Measurements from ENCODE around the gene ZBTB21. TPM values are rescaled to one million over a fixed set of nuclear protein-coding genes. Genes with fewer than 3 reads are reported as not detected.
A peak's percentile ranks its signal among the peaks of the same experiment; 100 is the strongest.

ZBTB21 gene
- total RNA-seq, 4 donors from 2014 or later = 5.2 to 19.5 (median 9.7) TPM

- Histone ChIP-seq H3K4me3 (no peak overlapping the region), H3K9me3 (no peaks in the 10 kb centered on the region), H3K27me3 (no peaks in the 10 kb centered on the region), H3K36me3 (no peaks in the 10 kb centered on the region), H3K27ac (no peak overlapping the region), H3K4me1 (peaks cover 0 to 17% (median 4%) of the 10 kb centered on the region in 4 donors)
- 75 to 83% methylated on average over 2 to 9 of the region's 9 CpGs for WGBS, 2 donors (ENCODE audit: low coverage in 1 of 2)
- intact Hi-C loops (cut with DNase I; ENCODE audit: low total_unique reads) = no loop called here
- DNase-seq = no peak
- in situ Hi-C loops (cut with MboI; ENCODE audit: low pct_ligation_motif_present in 1 of 4, low pct_unique_long_range_greater_than_20kb in 1 of 4, low sequenced_read_pairs in 3 of 4) = no loop called here
- TF ChIP-seq EP300 (IDR thresholded peaks at IDR 0.05; ENCODE audit: low read depth) (no peak), POLR2AphosphoS5 (IDR thresholded peaks at IDR 0.05) (no peak), POLR2A (IDR thresholded peaks at IDR 0.05) (no peak)
- TF ChIP-seq, protein P1, sequence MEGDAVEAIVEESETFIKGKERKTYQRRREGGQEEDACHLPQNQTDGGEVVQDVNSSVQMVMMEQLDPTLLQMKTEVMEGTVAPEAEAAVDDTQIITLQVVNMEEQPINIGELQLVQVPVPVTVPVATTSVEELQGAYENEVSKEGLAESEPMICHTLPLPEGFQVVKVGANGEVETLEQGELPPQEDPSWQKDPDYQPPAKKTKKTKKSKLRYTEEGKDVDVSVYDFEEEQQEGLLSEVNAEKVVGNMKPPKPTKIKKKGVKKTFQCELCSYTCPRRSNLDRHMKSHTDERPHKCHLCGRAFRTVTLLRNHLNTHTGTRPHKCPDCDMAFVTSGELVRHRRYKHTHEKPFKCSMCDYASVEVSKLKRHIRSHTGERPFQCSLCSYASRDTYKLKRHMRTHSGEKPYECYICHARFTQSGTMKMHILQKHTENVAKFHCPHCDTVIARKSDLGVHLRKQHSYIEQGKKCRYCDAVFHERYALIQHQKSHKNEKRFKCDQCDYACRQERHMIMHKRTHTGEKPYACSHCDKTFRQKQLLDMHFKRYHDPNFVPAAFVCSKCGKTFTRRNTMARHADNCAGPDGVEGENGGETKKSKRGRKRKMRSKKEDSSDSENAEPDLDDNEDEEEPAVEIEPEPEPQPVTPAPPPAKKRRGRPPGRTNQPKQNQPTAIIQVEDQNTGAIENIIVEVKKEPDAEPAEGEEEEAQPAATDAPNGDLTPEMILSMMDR (IDR thresholded peaks at IDR 0.05) = no peak
Observed at GRCh38 chr21:42051788-42052187, 41.6 kb upstream of the ZBTB21 start.

DNA sequence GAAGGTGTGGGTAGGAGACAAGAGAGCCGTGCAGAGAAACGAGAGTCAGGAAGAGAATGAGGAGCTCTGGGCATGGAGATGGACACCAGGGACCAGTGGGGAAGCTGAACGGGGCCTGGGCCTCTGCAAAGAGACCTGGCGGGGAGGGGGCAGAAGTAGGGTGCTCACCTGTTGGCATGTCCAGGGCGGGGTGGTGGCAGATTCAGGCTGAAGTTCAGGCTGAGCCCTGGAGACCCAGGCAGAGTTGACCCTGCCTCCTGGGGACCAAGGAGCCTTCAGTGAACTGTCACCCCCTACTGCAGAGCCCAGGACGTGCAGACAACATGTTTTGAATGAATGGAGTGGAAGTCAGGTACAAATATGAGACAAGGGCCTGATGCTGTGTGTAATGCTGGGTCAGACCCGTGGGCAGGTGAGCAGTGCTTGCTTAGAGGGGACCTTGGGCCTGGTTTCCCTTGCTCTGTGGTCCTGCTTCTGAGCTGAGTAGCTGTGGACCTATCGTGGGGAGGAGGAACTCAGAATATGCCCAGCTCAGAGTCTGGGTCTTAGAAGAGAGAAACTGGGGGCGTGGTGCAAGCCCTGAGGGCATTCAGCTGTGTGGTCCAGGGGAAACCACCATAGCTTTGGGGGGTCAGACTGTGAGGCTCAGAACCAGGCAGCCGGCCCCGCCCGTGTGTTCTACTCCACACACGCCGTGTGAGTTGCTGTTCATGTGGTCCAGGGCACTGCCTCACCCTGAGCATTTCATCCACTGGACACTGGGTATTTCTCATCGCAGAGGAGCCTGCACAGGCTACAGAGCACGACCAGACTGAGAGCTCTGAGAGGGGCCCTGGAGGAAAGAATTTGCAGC, 39.6 kb upstream of the ZBTB21 start:
- H3K27ac ChIP-seq = no peak overlapping the region
- no peaks in the 10 kb centered on the region for H3K9me3 ChIP-seq
- no peak for DNase-seq
- H3K4me3 ChIP-seq = no peak overlapping the region
- 80 to 89% methylated on average over 2 to 16 of the region's 16 CpGs for whole genome bisulfite sequencing, 2 donors (ENCODE audit: low coverage in 1 of 2)
- TF ChIP-seq POLR2AphosphoS5 (IDR thresholded peaks at IDR 0.05) (no peak), EP300 (IDR thresholded peaks at IDR 0.05; ENCODE audit: low read depth) (no peak), POLR2A (IDR thresholded peaks at IDR 0.05) (no peak)
- TF ChIP-seq, protein P1 (IDR thresholded peaks at IDR 0.05) = no peak
- in situ Hi-C loops (cut with MboI; ENCODE audit: low pct_ligation_motif_present in 1 of 4, low pct_unique_long_range_greater_than_20kb in 1 of 4, low sequenced_read_pairs in 3 of 4) (no loop called here), intact Hi-C loops (cut with DNase I; ENCODE audit: low total_unique reads) (no loop called here)
- no peaks in the 10 kb centered on the region for H3K36me3 ChIP-seq
- peaks cover 0 to 6% (median 0%) of the 10 kb centered on the region in 4 donors for H3K4me1 ChIP-seq
- no peaks in the 10 kb centered on the region for H3K27me3 ChIP-seq

GRCh38 chr21:42048870-42049577, 38.9 kb upstream of the ZBTB21 start:
- in situ Hi-C loops (cut with MboI; ENCODE audit: low pct_ligation_motif_present in 1 of 4, low pct_unique_long_range_greater_than_20kb in 1 of 4, low sequenced_read_pairs in 3 of 4) = no loop called here
- TF ChIP-seq POLR2A (IDR thresholded peaks at IDR 0.05) = no peak
- TF ChIP-seq, protein P1 (IDR thresholded peaks at IDR 0.05) = no peak
- no peak for TF ChIP-seq EP300 (IDR thresholded peaks at IDR 0.05; ENCODE audit: low read depth)
- TF ChIP-seq POLR2AphosphoS5 (IDR thresholded peaks at IDR 0.05) = no peak
- no peak for DNase-seq

More at GRCh38 chr21:42048870-42049577, 38.9 kb upstream of the ZBTB21 start:
- no peak overlapping the region for H3K4me3 ChIP-seq
- WGBS, 2 donors (ENCODE audit: low coverage in 1 of 2) = 93 to 98% methylated on average over 5 to 10 of the region's 10 CpGs
- intact Hi-C loops (cut with DNase I; ENCODE audit: low total_unique reads) = no loop called here
- no peaks in the 10 kb centered on the region for H3K9me3 ChIP-seq
- peak overlapping the region in 3 of 4 donors; percentile 45 to 57 (median 56) for H3K27ac ChIP-seq
- H3K36me3 ChIP-seq = no peaks in the 10 kb centered on the region
- H3K27me3 ChIP-seq = no peaks in the 10 kb centered on the region
- peaks cover 0 to 6% (median 0%) of the 10 kb centered on the region in 4 donors for H3K4me1 ChIP-seq

Measured in transverse colon (tissue), 4 donors.